SK-N-SH (cell line): ENCODE results near the gene ZNF468. TPM values are rescaled to one million over a fixed set of nuclear protein-coding genes. Genes with fewer than 3 reads are reported as not detected.
"Not testable (repeated sequence)": the region's sequence is repeated elsewhere in the genome, so short reads cannot be mapped to it uniquely, and the experiment has no call there.

Experiments
- CTCF ChIA-PET: fragments of 300-600, 350-600 bp; formaldehyde crosslinking; extraction: SDS; loops from one replicate; lab custom pipeline; 2021; lab: Yijun Ruan, JAX
- POLR2A ChIA-PET: fragments of 350-600 bp; sonication (Branson Sonifier 250); formaldehyde crosslinking; extraction: SDS; loops from one replicate; lab custom pipeline; 2020; ENCODE audit warnings: antibody characterized with exemption, inconsistent platforms; lab: Yijun Ruan, JAX
- DNase-seq: peaks from one replicate; pipeline ENCODE4 v3.0.0; 2012
- H2AFZ ChIP-seq: fragments of 200-600 bp; sonication (generic); 2 replicates; pipeline ENCODE4 v1.8.1; 2016; ENCODE audit warnings: antibody characterized with exemption, mild to moderate bottlenecking, low read depth
- H3F3A ChIP-seq: fragments of 200-600 bp; sonication (generic); replicated peaks from 2 replicates; pipeline ENCODE3; 2016; ENCODE audit warnings: antibody characterized with exemption, mild to moderate bottlenecking; ENCODE audit not compliant: insufficient read depth
- H3K27ac ChIP-seq, 2 experiments: fragments of 200-500 bp in 1 of 2; fragments of 200-600 bp in 1 of 2; sonication (Bioruptor generic) in 1 of 2; sonication (generic), shearing (Covaris generic) in 1 of 2; 2 replicates each; pipeline versions ENCODE4 v1.5.1 to v1.6.1; 2014 to 2016; ENCODE audit warnings: low read depth in 2 of 2, inconsistent platforms in 1 of 2, low read length in 1 of 2, mild to moderate bottlenecking in 1 of 2, mixed read lengths in 1 of 2
- H3K27me3 ChIP-seq: fragments of 200-600 bp; sonication (generic), shearing (Covaris generic); 2 replicates; pipeline ENCODE4 v1.6.1; 2016; ENCODE audit warnings: mixed run types; ENCODE audit not compliant: insufficient read depth
- H3K36me3 ChIP-seq, 2 experiments: fragments of 200-500 bp in 1 of 2; fragments of 200-600 bp in 1 of 2; sonication (Bioruptor generic) in 1 of 2; sonication (generic) in 1 of 2; replicated peaks in 1 of 2; 2 replicates each; pipeline versions ENCODE3 to v1.5.1; 2014 to 2016; ENCODE audit warnings: low read length in 1 of 2, mild to moderate bottlenecking in 1 of 2; ENCODE audit not compliant: insufficient read depth in 2 of 2, control insufficient read depth in 1 of 2
- H3K4me1 ChIP-seq, 2 experiments: fragments of 200-500 bp in 1 of 2; fragments of 200-600 bp in 1 of 2; sonication (Bioruptor generic) in 1 of 2; sonication (generic), shearing (Covaris generic) in 1 of 2; 2 replicates each; pipeline versions ENCODE4 v1.5.1 to v1.6.1; 2014 to 2016; ENCODE audit warnings: low read depth in 1 of 2, low read length in 1 of 2, mixed run types in 1 of 2; ENCODE audit not compliant: insufficient read depth in 2 of 2, control insufficient read depth in 1 of 2
- H3K4me2 ChIP-seq: fragments of 200-600 bp; sonication (generic), shearing (Covaris generic); 2 replicates; pipeline ENCODE4 v1.6.1; 2017; ENCODE audit warnings: mixed run types
- H3K4me3 ChIP-seq, 2 experiments: fragments of 200-500 bp in 1 of 2; fragments of 200-600 bp in 1 of 2; sonication (Bioruptor generic) in 1 of 2; sonication (generic), shearing (Covaris generic) in 1 of 2; 2 replicates each; pipeline versions ENCODE4 v1.5.1 to v1.8.1; 2014 to 2016; ENCODE audit warnings: low read depth in 2 of 2, inconsistent platforms in 1 of 2, low read length in 1 of 2, mild to moderate bottlenecking in 1 of 2, mixed read lengths in 1 of 2, moderate library complexity in 1 of 2
- H3K79me2 ChIP-seq: fragments of 200-600 bp; sonication (generic); 2 replicates; pipeline ENCODE4 v1.8.1; 2017; ENCODE audit warnings: mild to moderate bottlenecking; ENCODE audit not compliant: insufficient read depth
- H3K9ac ChIP-seq: fragments of 200-600 bp; sonication (generic); 2 replicates; pipeline ENCODE4 v1.6.1; 2017; ENCODE audit warnings: mixed run types
- H3K9me2 ChIP-seq: fragments of 200-600 bp; sonication (generic); 2 replicates; pipeline ENCODE4 v1.6.1; 2017; ENCODE audit warnings: mixed run types
- H3K9me3 ChIP-seq: fragments of 200-600 bp; sonication (generic); 2 replicates; pipeline ENCODE4 v1.6.1; 2017; ENCODE audit warnings: mixed run types, mild to moderate bottlenecking, moderate library complexity
- H4K20me1 ChIP-seq: fragments of 200-600 bp; sonication (generic); 2 replicates; pipeline ENCODE4 v1.6.1; 2017; ENCODE audit warnings: mild to moderate bottlenecking, mixed run types; ENCODE audit not compliant: insufficient read depth
- CHD2 ChIP-seq: fragments of 150-350 bp; IDR thresholded peaks from 2 replicates; pipeline ENCODE4 v1.6.1; 2018; ENCODE audit warnings: low read length; ENCODE audit not compliant: partially characterized antibody
- EZH2phosphoT487 ChIP-seq: fragments of 200-600 bp; sonication (generic); IDR thresholded peaks from 2 replicates; pipeline ENCODE4 v1.6.1; 2017; ENCODE audit warnings: low read depth, mixed run types, mild to moderate bottlenecking, antibody characterized with exemption, moderate library complexity, borderline replicate concordance
- FOSL2 ChIP-seq: IDR thresholded peaks from 2 replicates; pipeline ENCODE4 v1.4.0; 2012; ENCODE audit warnings: low read depth, mild to moderate bottlenecking, moderate library complexity, borderline replicate concordance
- FOXJ3 ChIP-seq: sonication (generic); formaldehyde crosslinking; IDR thresholded peaks from 2 replicates; pipeline ENCODE4 v1.5.1; 2020; ENCODE audit warnings: mild to moderate bottlenecking, missing genetic modification reagents
- GABPA ChIP-seq: IDR thresholded peaks from 2 replicates; pipeline ENCODE4 v1.4.0; 2012; ENCODE audit warnings: low read depth, mild to moderate bottlenecking
- GATA2 ChIP-seq: sonication (generic); formaldehyde crosslinking; IDR thresholded peaks from 2 replicates; pipeline ENCODE4 v1.5.0; 2020; ENCODE audit warnings: mild to moderate bottlenecking, missing genetic modification reagents
- IRF3 ChIP-seq: fragments of 150-350 bp; IDR thresholded peaks from 2 replicates; pipeline ENCODE4 v1.6.1; 2016; ENCODE audit warnings: mild to moderate bottlenecking, low read depth, low read length
- JUND ChIP-seq: IDR thresholded peaks from 2 replicates; pipeline ENCODE4 v1.4.0; 2012
- MAX ChIP-seq: IDR thresholded peaks from 2 replicates; pipeline ENCODE4 v1.4.0; 2012; ENCODE audit warnings: low read depth
- MXI1 ChIP-seq: IDR thresholded peaks from 2 replicates; pipeline ENCODE4 v1.6.1; 2012; ENCODE audit warnings: mild to moderate bottlenecking, low read depth, low read length, improper control_type of control experiment
- NFIC ChIP-seq: IDR thresholded peaks from 2 replicates; pipeline ENCODE4 v1.4.0; 2012; ENCODE audit warnings: borderline replicate concordance
- REST ChIP-seq: IDR thresholded peaks from 2 replicates; pipeline ENCODE4 v1.6.1; 2012; ENCODE audit warnings: mild to moderate bottlenecking, low read depth, low read length, moderate library complexity
- RXRA ChIP-seq: IDR thresholded peaks from 2 replicates; pipeline ENCODE4 v1.4.0; 2012; ENCODE audit warnings: low read depth, mild to moderate bottlenecking, borderline replicate concordance
- SIN3A ChIP-seq: IDR thresholded peaks from 2 replicates; pipeline ENCODE4 v1.6.1; 2012; ENCODE audit warnings: low read depth, mild to moderate bottlenecking, low read length, moderate library complexity, borderline replicate concordance
- SMC3 ChIP-seq: IDR thresholded peaks from 2 replicates; pipeline ENCODE4 v1.6.1; 2012; ENCODE audit warnings: low read depth, low read length, improper control_type of control experiment
- TAF1 ChIP-seq: IDR thresholded peaks from 2 replicates; pipeline ENCODE4 v1.6.1; 2012; ENCODE audit warnings: low read depth, mild to moderate bottlenecking, low read length, moderate library complexity, borderline replicate concordance
- TCF12 ChIP-seq: IDR thresholded peaks from 2 replicates; pipeline ENCODE4 v1.4.0; 2012
- USF2 ChIP-seq: fragments of 150-350 bp; IDR thresholded peaks from 2 replicates; pipeline ENCODE4 v1.6.1; 2017; ENCODE audit warnings: antibody characterized with exemption, low read length, low read depth, borderline replicate concordance
- ZBTB33 ChIP-seq: IDR thresholded peaks from 2 replicates; pipeline ENCODE4 v1.4.0; 2012; ENCODE audit warnings: low read depth, borderline replicate concordance
- WGBS: methylation state at CpG from one replicate; pipeline ENCODE4 v1.1.6; 2017; ENCODE audit warnings: low lambda C conversion rate; 5-methylcytosine and 5-hydroxymethylcytosine counted together
- polyA plus RNA-seq, 3 experiments: library from polyadenylated mRNA; depleted of rRNA; stranded (reverse); fragments of >200 nt; gene quantifications; 2 replicates each; pipeline ENCODE4 v1.2.3, GENCODE V29; 2012

ZNF468 gene
- polyA plus RNA-seq, 1 of the 3 experiments (the other 2 are of a cell fraction), result 7.8 TPM

DNA sequence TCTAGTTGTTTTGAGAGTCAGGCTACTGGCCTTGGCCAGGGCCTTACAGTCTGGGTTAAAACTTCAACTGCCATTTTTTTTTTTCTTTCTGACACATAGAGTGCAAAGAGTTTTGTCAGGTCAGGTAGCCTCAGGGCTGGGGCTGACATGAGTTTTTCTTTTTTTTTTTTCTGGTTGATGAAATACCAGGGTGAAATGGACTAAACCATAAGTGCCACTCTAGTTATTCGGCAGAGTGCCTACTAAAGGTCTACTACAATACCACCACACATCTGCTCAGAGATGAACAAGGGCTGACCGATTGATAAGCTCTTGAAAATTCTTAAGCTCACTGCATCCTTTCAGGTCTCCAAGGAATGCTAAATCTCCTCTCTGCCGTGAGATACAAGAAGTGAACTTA lies 44.4 kb upstream of the ZNF468 start:
- H3K4me1 ChIP-seq, result no peaks in the 10 kb centered on the region; a peak in 1 of 4 replicates
- no peaks in the 10 kb centered on the region for H3K79me2 ChIP-seq
- H4K20me1 ChIP-seq, result no peaks in the 10 kb centered on the region
- H3K27me3 ChIP-seq, result no peaks in the 10 kb centered on the region
- WGBS, result 67% methylated on average over 2 of the region's 3 CpGs
- ChIA-PET POLR2A (no interaction called here), CTCF (interaction anchor here (0.6 kb wide), 1 partner anchor 10 kb away, joined by 3 read pairs; no protein-coding TSS in a partner anchor)
- H3K9ac ChIP-seq, result no peak overlapping the region
- H3K9me2 ChIP-seq, result no peaks in the 10 kb centered on the region
- no peak overlapping the region for H2AFZ ChIP-seq
- H3K36me3 ChIP-seq, result peaks cover 0 to under 1% of the 10 kb centered on the region in 2 experiments
- no peak overlapping the region for H3K27ac ChIP-seq
- no peak overlapping the region for H3K4me2 ChIP-seq
- TF ChIP-seq ZBTB33, result no peak
- no peak for TF ChIP-seq SMC3
- TF ChIP-seq USF2, result no peak
- no peak for TF ChIP-seq MAX
- TF ChIP-seq FOSL2, result no peak
- no peak for TF ChIP-seq REST
- TF ChIP-seq CHD2, result no peak
- no peak for TF ChIP-seq GATA2
- no peak for TF ChIP-seq TAF1
- no peak for TF ChIP-seq MXI1
- TF ChIP-seq NFIC, result no peak
- TF ChIP-seq EZH2phosphoT487, result no peak
- TF ChIP-seq FOXJ3, result no peak
- TF ChIP-seq IRF3, result no peak
- no peak for TF ChIP-seq RXRA
- TF ChIP-seq GABPA, result no peak
- no peak for TF ChIP-seq JUND
- TF ChIP-seq SIN3A, result no peak
- no peak for TF ChIP-seq TCF12
- H3K4me3 ChIP-seq, result no peak overlapping the region
- peaks cover 3% of the 10 kb centered on the region for H3F3A ChIP-seq
- DNase-seq, result no peak
- no peaks in the 10 kb centered on the region for H3K9me3 ChIP-seq

- H3F3A ChIP-seq, H3K27me3 ChIP-seq, H3K4me2 ChIP-seq, H3K4me3 ChIP-seq, CTCF ChIA-PET, POLR2A ChIA-PET, DNase-seq, H3K9me3 ChIP-seq, H3K4me1 ChIP-seq, H3K9ac ChIP-seq, H3K9me2 ChIP-seq, H4K20me1 ChIP-seq, H3K27ac ChIP-seq: not testable (repeated sequence)
- 94% methylated on average over 10 of the region's 10 CpGs for WGBS
- Histone ChIP-seq H2AFZ (0 out of 2 replicates have a peak overlapping the region, but pooled peaks have one; percentile 95), H3K79me2 (peaks cover 32% of the 10 kb centered on the region), H3K36me3 (peaks cover 0 to 16% of the 10 kb centered on the region in 2 experiments)
These were observed 41.2 kb upstream of the ZNF468 start for GRCh38 chr19:52898596-52898995.
